CD4-positive, alpha-beta T cell treated with Interleukin-21 for 1 hour (primary cell): ENCODE results near the gene PITPNM2.

Experiments
- DNase-seq: peaks from one replicate; pipeline ENCODE4 v3.0.0-alpha.2; 2020

The PITPNM2 gene

DNA sequence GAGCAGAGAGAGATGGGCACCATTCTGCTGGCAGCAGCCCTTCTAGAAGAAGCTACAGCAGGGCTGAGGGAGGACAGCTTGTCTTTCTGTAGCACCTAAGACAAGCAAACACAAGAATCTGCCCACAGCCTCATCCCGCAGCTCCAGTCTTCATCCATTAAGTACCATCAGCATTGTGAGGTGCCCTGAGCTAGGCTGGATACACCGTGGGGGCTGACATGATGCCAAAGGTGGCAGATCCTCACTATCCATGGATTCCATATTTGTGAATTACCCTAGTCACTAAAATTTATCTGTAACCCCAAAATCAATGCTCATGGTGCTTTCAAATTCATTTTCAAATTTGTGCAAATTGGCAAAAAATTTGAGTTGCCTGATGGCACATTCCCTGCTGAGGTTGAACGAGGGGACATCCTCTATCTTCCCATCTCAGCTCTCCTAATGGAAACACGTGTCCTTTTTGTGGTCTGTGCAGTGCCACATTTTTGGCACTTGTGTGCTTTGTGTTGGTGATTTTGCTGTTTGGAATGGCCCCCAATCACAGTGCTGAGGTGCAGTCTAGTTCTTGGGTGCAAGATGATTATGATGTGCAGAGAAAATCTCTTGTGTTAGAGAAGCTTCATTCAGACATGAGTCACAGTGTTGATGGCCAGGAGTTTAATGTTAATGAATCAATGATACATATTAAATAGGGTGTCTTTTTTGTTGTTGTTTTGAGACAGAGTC lies 7.0 kb downstream of the PITPNM2 start:
- no peak for DNase-seq

DNA sequence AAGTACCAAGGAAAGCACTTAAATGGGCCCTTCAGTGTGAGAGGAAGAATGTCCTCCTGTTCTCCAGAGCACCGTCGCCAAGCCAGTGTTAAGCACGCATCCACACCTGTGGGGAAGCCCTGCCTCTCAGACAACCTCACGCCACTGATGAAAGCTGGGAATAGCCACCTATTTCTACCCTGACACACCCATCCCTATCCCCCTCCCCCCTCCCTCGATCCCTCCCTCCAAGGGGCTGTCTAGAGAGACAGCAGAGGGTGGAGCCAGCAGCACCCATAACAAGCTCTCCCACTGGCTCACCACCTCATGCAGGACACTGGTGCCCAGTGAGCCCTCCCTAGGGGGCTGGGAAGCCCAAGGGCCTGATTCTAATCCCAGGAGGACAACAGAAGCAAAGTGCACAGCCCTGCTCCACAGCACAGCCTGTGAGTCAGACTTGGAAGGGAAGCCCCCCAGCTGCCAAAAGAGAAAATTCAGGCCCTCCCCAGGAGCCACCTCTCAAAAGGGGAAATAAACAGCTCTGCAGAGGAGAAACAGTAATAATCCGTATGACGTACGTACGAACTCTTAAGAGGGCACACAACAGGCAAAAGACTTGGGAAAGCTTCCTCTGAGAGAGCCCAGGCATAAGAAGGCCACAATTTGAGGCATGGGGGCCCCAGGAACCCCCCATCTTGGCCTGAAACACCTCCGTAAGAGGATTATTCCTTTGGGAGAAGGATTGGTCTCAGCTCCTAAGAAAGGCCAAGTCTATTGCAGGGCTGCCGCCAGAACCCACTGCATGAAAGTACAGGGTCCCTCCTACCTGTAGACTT lies 7.8 kb downstream of the PITPNM2 start:
- no peak for DNase-seq

DNA sequence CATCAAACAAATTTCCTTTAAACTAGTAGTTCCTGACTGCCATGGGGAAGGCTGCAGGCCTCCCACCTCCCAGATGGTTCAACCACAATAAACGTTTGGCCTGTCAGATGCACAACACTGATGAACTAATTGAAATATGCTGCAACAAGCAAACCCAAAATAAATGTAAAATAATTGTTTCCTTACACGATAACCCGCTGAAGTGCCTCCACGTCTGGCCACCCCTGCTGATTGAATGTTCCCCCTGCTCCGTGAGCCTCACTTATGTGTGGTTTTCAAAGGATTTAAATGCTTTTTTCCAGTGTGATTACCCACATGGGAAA lies 8.4 kb downstream of the PITPNM2 start:
- no peak for DNase-seq

DNA sequence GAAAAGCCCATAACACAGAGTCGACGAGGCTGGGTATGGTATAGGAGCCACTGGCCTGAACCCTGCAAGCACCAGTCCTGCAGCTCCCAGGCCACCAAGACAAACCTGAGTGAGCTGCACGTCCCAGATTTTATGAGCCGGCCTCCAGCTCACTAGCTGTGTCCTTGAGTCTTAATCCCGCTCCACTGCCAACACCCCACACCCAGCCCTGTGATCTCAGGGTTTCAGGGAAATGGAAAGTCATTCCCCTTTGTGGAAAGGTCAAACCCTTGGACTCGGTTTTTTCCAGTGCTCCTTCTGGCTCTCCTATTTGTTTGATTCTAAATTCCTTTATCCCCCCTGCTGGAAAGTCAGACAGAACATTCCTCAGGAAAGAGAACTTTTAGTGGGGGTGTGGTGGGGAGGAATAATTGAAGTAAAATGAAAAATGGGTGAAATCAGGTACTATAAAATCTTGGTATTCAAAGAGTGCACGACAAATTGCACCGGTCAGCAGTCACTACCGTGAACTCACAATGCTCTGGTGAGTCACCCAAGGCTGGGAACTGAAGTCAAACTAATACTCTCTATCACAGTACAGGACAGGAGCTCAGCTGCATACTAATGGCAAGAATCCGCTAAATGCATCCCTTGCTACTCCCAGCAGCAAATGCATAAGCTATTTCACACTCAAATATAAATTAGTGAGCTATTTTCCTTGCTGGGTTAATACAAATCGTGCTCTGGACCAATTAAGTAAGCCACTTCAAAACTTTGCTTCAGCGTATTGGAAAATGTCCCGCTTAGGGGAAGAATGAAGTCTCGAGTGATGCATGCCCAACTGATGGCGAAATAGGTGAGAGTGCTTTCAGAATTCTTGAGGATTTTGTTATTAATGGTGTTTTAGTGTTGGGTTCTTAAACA lies 9.0 kb downstream of the PITPNM2 start:
- DNase-seq = no peak

DNA sequence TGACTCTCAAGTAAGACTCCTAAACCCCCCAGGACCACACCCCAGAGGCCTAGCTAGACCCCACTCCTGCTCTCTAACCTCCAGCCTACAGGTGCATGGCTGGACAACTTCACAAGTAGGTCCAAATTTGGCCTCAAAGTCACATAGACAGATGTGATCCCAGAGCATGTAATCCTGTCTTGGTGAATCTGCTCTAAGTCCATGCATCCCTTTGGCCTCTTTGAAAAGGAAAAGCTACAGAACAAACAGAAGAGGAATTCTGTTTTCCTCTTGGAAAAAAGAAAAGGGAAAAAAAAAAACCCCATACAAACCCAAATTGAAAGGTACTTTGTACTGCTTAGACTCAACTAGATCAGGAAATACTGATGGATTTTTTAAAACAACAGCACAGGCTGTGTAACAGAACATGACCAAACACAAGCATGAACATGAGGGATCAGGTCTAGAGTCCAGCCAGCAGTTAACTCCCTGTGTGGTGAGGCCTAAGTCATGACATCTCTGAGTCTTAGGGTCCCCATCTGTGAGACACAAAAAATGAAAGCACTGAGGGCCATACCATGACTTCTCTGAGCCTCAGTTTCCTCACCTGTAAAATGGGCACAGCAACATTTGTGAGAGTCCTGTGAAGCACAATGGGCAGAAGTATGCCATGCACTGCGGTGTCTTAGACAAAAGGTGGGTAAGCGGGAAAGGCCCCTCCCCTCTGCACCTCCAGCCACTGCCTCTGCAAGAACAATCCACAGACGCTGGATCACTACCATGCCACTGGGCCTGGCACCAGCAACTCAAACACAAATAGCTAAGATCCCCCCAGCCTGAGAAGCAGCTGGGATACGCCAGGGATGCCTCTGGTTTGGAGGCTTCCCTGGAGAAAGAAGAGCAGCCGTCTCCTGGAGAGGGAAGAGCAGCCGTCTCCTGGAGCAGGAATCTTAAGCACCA lies 9.9 kb downstream of the PITPNM2 start:
- DNase-seq = no peak

DNA sequence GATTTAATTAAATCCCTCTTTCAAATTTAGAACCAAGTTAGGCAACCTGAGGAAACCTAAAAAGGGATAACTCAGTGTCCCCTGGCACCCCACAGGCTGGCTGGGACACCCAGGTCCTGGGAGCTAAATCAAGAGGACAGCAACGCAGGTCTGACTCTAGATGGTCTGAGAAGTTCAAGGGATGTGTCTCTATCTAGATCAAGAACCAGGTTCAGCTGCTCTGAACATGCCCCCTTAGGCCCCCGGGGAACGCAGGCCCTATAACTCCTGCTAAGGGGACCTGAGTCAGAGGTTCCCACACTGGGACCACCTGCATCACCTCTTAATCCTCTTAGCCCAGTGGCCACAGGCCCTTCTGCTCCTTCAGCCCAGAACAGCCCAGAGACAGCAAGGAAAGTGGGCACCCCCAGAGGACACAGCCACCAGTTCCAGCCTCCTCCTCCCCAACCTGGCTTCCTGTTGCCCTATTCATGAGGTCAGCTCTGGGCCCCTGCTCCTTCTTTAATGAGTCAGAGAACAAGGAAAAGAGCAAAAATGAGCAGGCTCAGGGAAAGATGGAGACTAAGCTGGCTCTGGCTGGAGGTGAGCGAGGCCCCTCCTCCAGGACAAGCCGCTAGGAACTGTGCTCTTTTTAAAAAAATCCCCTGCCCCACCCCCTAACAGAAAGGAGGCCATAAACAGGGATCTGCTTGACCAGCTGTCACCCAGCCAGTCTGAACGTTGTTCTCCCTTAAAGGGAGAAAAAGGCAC lies 10.8 kb downstream of the PITPNM2 start:
- no peak for DNase-seq

DNA sequence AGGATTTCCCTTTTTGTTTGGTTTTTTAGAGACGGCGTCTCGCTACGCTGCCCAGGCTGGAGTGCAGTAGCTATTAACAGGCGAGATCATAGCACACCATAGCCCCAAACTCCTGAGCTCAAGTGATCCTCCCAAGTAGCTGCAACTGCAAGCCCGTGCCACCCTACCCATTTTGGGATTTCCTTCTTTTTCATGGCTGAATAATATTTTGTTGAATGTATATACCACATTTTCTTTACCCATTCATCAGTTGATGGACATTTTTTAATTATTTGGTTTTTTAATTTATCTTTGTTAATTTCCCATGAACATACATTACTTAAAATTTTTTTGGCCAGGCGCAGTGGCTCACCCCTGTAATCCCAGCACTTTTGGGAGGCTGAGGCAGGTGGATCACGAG lies 15.2 kb downstream of the PITPNM2 start:
- DNase-seq = no peak

DNA sequence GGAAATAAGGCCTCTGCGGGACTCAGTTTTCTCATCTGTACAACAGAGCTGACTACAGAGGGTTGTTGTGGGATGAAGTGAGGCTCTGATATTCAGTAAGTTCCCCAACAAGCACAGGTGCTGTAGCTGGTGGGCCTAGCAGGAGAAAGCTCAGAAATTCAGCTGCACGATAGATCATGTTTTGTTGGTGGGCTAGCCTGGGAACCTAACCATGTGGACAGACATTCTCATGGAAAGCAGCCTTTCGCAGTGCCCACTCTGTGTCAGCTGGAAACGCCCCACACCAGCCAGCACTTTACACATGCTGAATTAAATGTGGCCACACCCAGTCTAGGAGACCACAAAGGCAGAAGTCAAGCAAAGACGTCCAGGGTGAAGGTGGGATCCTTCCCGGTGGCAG lies 16.1 kb downstream of the PITPNM2 start:
- no peak for DNase-seq

DNA sequence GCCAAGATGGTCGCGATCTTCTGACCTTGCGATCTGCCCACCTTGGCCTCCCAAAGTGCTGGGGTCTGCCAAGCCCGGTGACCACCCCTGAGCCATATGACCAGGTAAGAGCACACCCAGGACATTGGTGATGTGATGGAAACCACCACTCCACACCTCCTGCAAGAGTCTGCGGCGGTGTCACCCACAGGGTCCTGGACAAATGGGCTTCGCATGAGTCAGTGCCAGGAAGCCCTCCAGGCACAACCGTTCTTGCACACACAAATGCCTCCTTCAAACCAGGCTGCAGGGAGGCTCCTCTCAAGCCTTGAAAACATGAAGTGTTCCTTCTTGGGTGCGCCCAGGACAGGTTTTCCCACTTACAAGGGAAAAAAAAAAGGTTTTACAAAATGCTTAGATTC lies 16.6 kb downstream of the PITPNM2 start:
- DNase-seq = no peak

DNA sequence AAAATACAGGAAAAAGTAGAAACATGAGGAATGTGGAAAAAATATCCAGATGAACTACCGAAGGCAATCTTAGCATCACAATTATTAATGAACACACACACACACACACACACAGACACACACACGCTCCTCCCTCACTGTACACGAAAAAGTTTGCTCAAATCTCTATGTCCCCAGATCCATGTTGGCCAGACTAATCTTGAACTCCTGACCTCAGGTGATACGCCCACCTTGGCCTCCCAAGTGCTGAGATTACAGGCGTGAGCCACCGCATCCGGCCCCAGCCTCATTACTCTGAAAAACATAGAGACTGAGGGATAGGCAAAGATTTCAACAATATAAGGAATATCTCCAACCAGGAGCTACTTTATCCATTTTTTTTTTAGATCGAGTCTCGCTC lies 17.2 kb downstream of the PITPNM2 start:
- no peak for DNase-seq

DNA sequence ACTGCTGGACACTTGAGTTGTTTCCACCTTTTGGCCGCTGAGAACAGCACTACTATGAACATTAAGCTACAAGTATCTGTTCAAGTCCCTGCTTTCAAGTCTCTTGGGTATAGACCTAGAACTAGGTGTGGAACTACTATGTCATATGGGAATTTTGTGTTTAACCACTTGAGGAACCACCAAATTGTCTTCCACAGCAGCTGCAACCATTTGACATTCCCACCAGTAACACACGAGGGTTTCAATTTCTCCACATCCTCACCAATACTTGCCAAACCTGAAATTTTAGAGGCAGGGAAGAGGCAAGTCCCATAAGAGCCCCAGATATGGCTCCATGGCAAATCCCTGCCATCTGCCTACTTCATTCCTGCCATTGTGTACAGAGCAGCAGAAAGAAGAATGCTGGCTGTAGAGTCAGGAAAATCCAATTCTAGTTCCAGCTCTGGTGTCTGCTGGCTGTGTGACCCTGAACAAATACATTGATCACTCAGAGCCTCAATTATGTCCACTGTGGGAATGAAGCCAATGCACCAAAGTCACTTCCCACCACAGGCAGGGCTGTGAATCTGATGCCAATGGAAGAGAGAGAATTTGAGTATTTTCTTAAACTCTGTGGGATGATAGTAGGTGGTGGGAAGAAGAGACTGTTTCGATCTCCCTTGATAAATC lies 17.8 kb downstream of the PITPNM2 start:
- no peak for DNase-seq

DNA sequence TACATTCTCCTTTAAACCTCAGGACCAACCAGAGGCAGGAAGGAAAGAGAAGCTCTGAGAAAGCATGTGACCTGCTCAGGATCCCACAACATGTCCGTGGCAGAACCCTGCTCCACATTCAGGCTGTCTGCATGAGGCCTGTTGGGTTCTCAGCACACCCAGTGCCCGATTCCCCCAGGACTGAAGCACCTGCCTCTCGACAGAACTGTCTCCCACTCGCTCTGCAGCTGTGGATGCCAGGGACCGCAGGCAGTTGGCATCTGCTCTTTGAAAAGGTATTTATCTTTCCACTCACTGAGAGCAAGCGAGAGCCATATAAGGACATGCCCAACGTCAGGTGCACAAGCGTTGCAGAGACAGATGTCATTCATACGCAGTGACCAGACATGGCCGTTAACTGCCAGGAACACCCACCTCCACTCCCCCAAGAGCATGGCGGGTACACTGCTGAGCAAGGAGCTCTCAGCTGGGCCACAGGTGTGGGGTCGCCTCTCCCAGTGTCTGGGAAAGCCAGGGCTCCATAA lies 18.9 kb downstream of the PITPNM2 start:
- DNase-seq = peak; percentile 55

DNA sequence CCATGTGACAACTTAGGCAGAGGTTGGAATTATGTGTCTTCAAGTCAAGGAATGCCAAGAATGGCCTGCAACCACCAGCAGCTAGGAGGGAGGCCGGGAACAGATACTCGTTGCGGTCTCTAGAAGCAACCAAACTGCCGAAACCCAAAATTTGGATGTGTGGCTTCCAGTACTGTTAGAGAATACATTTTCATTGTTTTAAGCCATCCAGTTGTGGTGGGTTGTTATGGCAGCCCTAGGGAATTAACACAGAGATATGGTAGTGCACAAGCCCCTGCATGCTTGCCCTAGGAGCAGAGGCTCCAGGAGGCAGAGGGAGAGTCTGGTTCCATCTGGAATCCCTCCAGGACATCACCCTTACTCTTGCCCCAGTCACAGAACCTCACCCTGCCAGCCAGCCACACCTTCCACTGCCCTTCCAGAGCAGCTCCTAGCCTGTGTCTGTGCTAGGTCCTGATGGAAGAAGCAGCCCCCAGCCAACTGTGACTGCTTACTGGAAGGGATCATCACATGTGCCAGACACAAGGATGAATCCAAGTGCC lies 19.5 kb downstream of the PITPNM2 start:
- no peak for DNase-seq

DNA sequence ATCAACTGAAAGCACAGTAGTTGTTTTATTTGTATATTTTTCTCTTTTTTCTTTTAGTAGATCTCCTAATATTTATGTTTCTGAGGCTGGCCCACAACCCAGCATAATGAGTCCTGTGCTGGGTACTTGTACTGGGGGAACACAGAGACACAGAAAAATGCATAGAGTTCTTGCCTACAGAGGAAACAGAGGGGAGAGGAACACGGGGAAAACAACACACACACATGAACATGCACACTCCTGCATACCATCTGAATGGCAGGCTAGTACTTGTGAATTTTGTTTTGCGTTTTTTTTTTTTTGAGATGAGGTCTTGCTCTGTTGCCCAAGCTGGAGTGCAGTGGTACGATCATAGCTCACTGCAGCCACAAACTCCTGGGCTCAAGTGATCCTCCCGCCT lies 21.3 kb downstream of the PITPNM2 start:
- no peak for DNase-seq

DNA sequence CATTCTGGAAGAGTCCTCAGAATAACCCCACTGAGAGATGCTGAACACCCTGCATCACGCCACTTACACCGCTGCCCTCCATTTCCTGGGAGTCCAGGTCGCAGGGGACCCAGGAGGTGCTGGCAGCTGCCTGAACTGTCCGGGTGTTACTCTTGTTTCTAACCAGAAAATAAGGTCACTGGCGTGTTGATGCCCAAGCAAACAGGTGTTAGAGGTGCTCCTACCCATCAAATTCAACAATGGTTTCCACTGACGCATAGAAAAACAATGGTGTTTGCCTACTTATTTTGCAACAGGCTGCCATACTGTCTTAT lies 23.8 kb downstream of the PITPNM2 start:
- no peak for DNase-seq

DNA sequence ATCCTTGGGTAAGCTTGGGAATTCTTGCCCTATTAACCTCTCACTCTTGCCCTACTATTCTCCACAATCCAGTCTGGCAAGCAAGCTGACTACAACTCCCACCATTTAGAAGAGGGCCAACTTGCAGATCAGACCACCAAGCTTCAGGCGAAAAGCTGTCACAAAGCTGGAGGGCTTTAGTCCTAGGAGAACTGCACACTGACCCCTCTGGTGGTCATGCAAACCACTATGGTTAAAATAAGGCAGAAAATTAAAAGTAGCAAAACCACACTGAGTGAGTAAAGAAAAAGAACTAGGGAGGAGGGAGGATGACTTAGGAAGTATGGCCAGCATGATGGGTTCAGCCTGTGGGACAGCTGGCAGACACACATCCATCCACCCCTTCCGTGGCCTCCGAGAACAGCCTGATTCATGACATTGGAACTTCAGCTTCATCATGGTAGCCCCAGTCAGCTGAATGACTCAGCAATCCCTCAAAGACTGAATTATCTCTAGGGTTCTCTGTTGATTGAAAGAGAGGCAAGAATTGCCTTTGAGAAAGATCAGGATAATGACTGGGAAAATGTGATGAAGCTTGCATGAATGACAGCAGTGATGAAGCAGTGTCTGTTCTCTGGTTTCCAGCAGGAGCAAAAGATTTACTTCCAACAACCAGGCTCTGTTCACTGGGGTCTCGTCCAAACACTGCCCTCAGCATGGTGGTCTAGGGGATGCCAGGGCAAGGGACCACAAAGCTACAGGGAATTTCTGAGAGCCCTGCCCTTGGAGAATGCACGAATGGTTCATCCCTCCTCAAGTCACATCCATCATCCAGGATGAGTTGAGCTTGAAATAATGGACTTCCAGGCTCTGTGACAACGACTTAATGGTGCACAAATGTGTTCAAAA lies 24.4 kb downstream of the PITPNM2 start:
- no peak for DNase-seq

DNA sequence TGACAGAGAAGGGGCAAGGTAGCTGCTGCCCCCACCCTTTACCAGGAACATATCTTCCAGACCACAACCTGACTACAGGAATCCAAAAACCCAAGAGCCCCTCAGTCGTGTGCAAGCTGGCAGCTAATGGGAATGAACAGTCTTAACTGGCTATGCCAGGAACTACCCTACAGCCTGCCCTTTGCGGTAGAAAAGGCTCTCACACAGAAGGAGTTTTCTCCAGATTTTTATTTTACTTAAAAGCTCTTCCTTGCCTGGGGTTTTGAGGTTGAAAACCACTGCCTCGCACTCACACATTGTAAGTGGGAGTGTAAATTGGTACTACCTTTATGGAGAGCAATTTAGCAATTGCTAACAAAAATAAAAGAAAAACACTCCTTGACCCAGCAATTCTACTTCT lies 28.3 kb downstream of the PITPNM2 start:
- no peak for DNase-seq

DNA sequence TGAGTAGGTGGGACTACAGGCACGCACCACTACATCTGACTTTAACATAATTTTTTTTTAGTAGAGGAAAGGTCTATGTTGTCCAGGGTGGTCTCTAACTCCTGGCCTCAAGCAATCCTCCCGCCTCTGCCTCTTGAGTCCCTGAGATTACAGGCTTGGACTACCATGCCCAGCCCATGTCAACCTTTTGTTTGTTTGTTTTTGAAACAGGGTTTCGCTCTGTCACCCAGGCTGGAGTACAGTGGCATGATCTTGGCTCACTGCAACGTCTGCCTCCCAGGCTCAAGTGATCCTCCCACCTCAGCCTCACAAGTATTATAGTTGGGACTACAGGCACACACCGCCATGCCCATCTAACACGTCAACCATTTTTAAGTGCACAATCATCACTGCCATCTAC lies 29.2 kb downstream of the PITPNM2 start:
- no peak for DNase-seq

DNA sequence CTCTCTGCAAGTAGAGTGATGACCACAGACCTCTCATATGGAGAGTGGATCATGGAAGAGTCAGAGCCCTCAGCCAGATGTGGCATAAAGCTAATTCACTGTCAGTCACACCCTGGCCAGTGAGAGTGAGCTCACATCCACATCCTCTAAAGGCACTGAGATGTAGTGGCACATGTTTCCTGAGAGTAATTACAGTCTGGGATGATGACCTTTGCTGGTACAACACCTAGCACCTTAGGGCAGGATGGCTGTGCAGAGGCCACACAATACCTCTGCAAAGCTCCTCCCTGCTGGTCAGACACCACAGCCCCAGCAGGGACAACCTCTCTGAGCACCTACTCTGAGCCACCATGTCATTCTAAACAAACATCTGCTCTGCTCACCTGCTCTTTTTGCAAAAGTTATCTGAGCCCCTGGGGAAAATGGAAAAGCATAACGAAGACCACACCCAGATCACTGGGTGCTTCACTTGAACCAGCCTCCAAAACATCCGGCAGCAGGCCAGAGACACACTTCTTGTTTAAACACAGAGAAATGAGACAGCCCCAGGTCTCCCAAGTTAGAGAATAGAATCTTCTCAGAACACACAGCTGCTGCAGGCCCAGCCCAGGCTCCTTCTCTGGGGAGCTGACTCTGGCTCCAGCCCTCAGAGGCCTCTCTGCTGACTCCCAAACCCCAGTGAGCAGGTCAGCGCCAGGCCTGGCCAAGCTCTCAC lies 30.3 kb downstream of the PITPNM2 start:
- DNase-seq = no peak
